ENCODE results near the gene CHST15. TPM values are rescaled to one million over a fixed set of nuclear protein-coding genes. Genes with fewer than 3 reads are reported as not detected.

The CHST15 gene
- total and polyA plus RNA-seq, 2 experiments from 2014 or later: 0.06 to 0.11 TPM

- H3K79me2 ChIP-seq (ENCODE audit: insufficient read depth): no peaks in the 10 kb centered on the region
- no peaks in the 10 kb centered on the region for H3K9me3 ChIP-seq (ENCODE audit: low read depth)
- H3K27me3 ChIP-seq (replicated peaks; ENCODE audit: insufficient read depth): peaks cover 22% of the 10 kb centered on the region
- H2AFZ ChIP-seq: no peak overlapping the region
- TF ChIP-seq EZH2phosphoT487 (IDR thresholded peaks at IDR 0.05; ENCODE audit: insufficient read depth, low read depth) (no peak), EZH2 (IDR thresholded peaks at IDR 0.05; ENCODE audit: insufficient read depth, poor library complexity, severe bottlenecking) (no peak)
- no peaks in the 10 kb centered on the region for H3K9me2 ChIP-seq (ENCODE audit: insufficient read depth)
- H3K4me1 ChIP-seq (ENCODE audit: insufficient read depth): peaks cover 10% of the 10 kb centered on the region
- H3K9ac ChIP-seq: no peak overlapping the region
- 68 to 69% methylated on average over 10 of the region's 10 CpGs for WGBS, 2 experiments (ENCODE audit: low coverage in 1 of 2, low lambda C conversion rate in 2 of 2, missing lambda C conversion rate in 2 of 2)
- H4K20me1 ChIP-seq (ENCODE audit: insufficient read depth): no peaks in the 10 kb centered on the region
- peaks cover 10% of the 10 kb centered on the region for H3F3A ChIP-seq (ENCODE audit: insufficient read depth)
- H3K36me3 ChIP-seq (ENCODE audit: low read depth): no peaks in the 10 kb centered on the region
- no peak for DNase-seq
- no peak overlapping the region for H3K4me2 ChIP-seq (ENCODE audit: unreplicated experiment)
- no peak overlapping the region for H3K4me3 ChIP-seq
- in situ Hi-C loops (cut with MboI): loop anchor here (5.0 kb wide), 1 partner anchor 406 kb away; no protein-coding TSS in a partner anchor
- no peak overlapping the region for H3K27ac ChIP-seq
Observed at GRCh38 chr10:123990889-123991288, 102.5 kb downstream of the CHST15 start.

- Histone ChIP-seq H3K4me2 (ENCODE audit: unreplicated experiment) (no peak overlapping the region), H3K4me3 (no peak overlapping the region), H3K9ac (no peak overlapping the region), H3K9me3 (ENCODE audit: low read depth) (no peaks in the 10 kb centered on the region), H3K9me2 (ENCODE audit: insufficient read depth) (no peaks in the 10 kb centered on the region), H3K27me3 (replicated peaks; ENCODE audit: insufficient read depth) (peaks cover 22% of the 10 kb centered on the region), H3F3A (ENCODE audit: insufficient read depth) (no peaks in the 10 kb centered on the region), H3K79me2 (ENCODE audit: insufficient read depth) (no peaks in the 10 kb centered on the region), H4K20me1 (ENCODE audit: insufficient read depth) (no peaks in the 10 kb centered on the region), H2AFZ (no peak overlapping the region), H3K4me1 (ENCODE audit: insufficient read depth) (no peaks in the 10 kb centered on the region), H3K36me3 (ENCODE audit: low read depth) (no peaks in the 10 kb centered on the region), H3K27ac (no peak overlapping the region)
- TF ChIP-seq EZH2phosphoT487 (IDR thresholded peaks at IDR 0.05; ENCODE audit: insufficient read depth, low read depth) (no peak), EZH2 (IDR thresholded peaks at IDR 0.05; ENCODE audit: insufficient read depth, poor library complexity, severe bottlenecking) (no peak)
- no peak for DNase-seq
- in situ Hi-C loops (cut with MboI): no loop called here
- 10 to 14% methylated on average over 2 of the region's 2 CpGs for WGBS, 2 experiments (ENCODE audit: low coverage in 1 of 2, low lambda C conversion rate in 2 of 2, missing lambda C conversion rate in 2 of 2)
Observed at GRCh38 chr10:123988694-123989093, 104.7 kb downstream of the CHST15 start.

GRCh38 chr10:123986736-123987135 is 106.7 kb downstream of the CHST15 start:
- TF ChIP-seq EZH2 (IDR thresholded peaks at IDR 0.05; ENCODE audit: insufficient read depth, poor library complexity, severe bottlenecking) (no peak), EZH2phosphoT487 (IDR thresholded peaks at IDR 0.05; ENCODE audit: insufficient read depth, low read depth) (no peak)
- no peaks in the 10 kb centered on the region for H3K36me3 ChIP-seq (ENCODE audit: low read depth)
- no peak overlapping the region for H3K4me3 ChIP-seq
- in situ Hi-C loops (cut with MboI): no loop called here
- no peaks in the 10 kb centered on the region for H3K79me2 ChIP-seq (ENCODE audit: insufficient read depth)
- H3K4me1 ChIP-seq (ENCODE audit: insufficient read depth): no peaks in the 10 kb centered on the region
- no peaks in the 10 kb centered on the region for H3K9me3 ChIP-seq (ENCODE audit: low read depth)
- no peak for DNase-seq
- no peak overlapping the region for H3K4me2 ChIP-seq (ENCODE audit: unreplicated experiment)
- no peak overlapping the region for H2AFZ ChIP-seq
- whole genome bisulfite sequencing, 2 experiments (ENCODE audit: low coverage in 1 of 2, low lambda C conversion rate in 2 of 2, missing lambda C conversion rate in 2 of 2): 0% methylated on average over 1 of the region's 1 CpG
- peaks cover 22% of the 10 kb centered on the region for H3K27me3 ChIP-seq (replicated peaks; ENCODE audit: insufficient read depth)
- H4K20me1 ChIP-seq (ENCODE audit: insufficient read depth): no peaks in the 10 kb centered on the region
- no peaks in the 10 kb centered on the region for H3F3A ChIP-seq (ENCODE audit: insufficient read depth)
- H3K9me2 ChIP-seq (ENCODE audit: insufficient read depth): no peaks in the 10 kb centered on the region
- H3K9ac ChIP-seq: no peak overlapping the region
- no peak overlapping the region for H3K27ac ChIP-seq

- DNase-seq: peak; percentile 34
- TF ChIP-seq EZH2phosphoT487 (IDR thresholded peaks at IDR 0.05; ENCODE audit: insufficient read depth, low read depth): no peak
- TF ChIP-seq EZH2 (IDR thresholded peaks at IDR 0.05; ENCODE audit: insufficient read depth, poor library complexity, severe bottlenecking): no peak
- Histone ChIP-seq H3K27me3 (replicated peaks; ENCODE audit: insufficient read depth) (peaks cover 11% of the 10 kb centered on the region), H3K27ac (no peak overlapping the region), H3K4me3 (no peak overlapping the region), H3K4me1 (ENCODE audit: insufficient read depth) (no peaks in the 10 kb centered on the region), H3K9ac (no peak overlapping the region), H3K9me2 (ENCODE audit: insufficient read depth) (no peaks in the 10 kb centered on the region), H3K79me2 (ENCODE audit: insufficient read depth) (no peaks in the 10 kb centered on the region), H2AFZ (no peak overlapping the region), H3F3A (ENCODE audit: insufficient read depth) (no peaks in the 10 kb centered on the region), H3K9me3 (ENCODE audit: low read depth) (no peaks in the 10 kb centered on the region), H3K4me2 (ENCODE audit: unreplicated experiment) (no peak overlapping the region), H3K36me3 (ENCODE audit: low read depth) (no peaks in the 10 kb centered on the region), H4K20me1 (ENCODE audit: insufficient read depth) (no peaks in the 10 kb centered on the region)
- in situ Hi-C loops (cut with MboI): loop anchor here (25.0 kb wide), 2 partner anchors 837 to 937 kb away; partner anchors contain the start of genes HMX2 and HMX3
- WGBS, 2 experiments (ENCODE audit: low coverage in 1 of 2, low lambda C conversion rate in 2 of 2, missing lambda C conversion rate in 2 of 2): 36 to 44% methylated on average over 4 of the region's 4 CpGs
Observed at GRCh38 chr10:123974406-123974805, 119.0 kb downstream of the CHST15 start.
